Cardiac atrium fibroblast (primary cell): ENCODE measurements around the gene SUGP1. TPM values are rescaled to one million over a fixed set of nuclear protein-coding genes. Genes with fewer than 3 reads are reported as not detected.

Experiments
- total RNA-seq: library from RNA; depleted of rRNA; stranded (reverse); fragments of >200 nt; gene quantifications from 2 replicates; pipeline ENCODE4 v1.2.3, GENCODE V29; 2015

Gene SUGP1, protein sequence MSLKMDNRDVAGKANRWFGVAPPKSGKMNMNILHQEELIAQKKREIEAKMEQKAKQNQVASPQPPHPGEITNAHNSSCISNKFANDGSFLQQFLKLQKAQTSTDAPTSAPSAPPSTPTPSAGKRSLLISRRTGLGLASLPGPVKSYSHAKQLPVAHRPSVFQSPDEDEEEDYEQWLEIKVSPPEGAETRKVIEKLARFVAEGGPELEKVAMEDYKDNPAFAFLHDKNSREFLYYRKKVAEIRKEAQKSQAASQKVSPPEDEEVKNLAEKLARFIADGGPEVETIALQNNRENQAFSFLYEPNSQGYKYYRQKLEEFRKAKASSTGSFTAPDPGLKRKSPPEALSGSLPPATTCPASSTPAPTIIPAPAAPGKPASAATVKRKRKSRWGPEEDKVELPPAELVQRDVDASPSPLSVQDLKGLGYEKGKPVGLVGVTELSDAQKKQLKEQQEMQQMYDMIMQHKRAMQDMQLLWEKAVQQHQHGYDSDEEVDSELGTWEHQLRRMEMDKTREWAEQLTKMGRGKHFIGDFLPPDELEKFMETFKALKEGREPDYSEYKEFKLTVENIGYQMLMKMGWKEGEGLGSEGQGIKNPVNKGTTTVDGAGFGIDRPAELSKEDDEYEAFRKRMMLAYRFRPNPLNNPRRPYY
- total RNA-seq: 27.4 and 32.9 TPM in 2 replicates

DNA sequence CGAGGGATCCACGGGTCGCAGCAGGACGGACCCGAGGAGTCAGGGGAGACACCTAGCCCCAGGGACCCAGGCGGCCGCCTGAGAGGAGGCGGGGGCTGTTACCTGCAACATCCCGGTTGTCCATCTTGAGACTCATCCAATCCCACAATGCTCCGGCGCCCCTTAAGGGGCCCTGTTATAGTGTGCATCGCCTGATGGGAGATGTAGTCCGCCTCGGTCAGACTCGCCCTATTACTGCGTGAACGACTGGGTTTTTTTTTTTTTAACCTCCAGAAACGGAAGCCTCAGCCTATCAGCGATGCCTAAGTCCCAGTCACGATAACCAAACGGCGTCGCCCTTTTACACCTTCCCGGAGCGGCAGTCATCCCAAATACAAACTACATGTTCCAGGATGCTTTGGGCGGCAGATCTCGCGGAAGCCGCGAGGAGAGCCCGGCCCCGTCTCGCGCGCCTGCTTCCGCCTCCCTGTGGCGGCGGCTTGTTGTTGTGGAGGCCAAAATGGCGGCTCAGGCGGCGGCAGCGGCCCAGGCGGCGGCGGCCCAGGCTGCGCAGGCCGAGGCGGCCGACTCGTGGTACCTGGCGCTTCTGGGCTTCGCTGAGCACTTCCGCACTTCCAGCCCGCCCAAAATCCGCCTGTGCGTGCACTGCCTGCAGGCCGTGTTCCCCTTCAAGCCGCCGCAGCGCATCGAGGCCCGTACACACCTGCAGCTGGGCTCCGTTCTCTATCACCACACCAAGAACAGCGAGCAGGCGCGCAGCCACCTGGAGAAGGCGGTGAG lies at the start of gene SUGP1, which contains the start of gene MAU2:
TSS of gene SUGP1 (minus strand) at position 149 of the 780 bp plus-strand sequence. CDS start at position 136, 13 bp downstream.
TSS of gene MAU2 (plus strand) at position 469 of the 780 bp plus-strand sequence. CDS start at position 500, 31 bp downstream.

Other genes with a start within 250 kb of the SUGP1 start
- 28.5 and 34.2 TPM in 2 replicates for gene TMEM161A, start 182.0 kb downstream of the SUGP1 start, total RNA-seq
- not detected in 2 replicates for gene MEF2B, start 150.2 kb downstream of the SUGP1 start, total RNA-seq
- gene BORCS8, start 128.4 kb downstream of the SUGP1 start, total RNA-seq: 7.9 and 21.1 TPM in 2 replicates
- 49.9 and 70.4 TPM in 2 replicates for gene RFXANK, start 128.3 kb downstream of the SUGP1 start, total RNA-seq
- gene NR2C2AP, start 117.1 kb downstream of the SUGP1 start, total RNA-seq: 4.7 and 7.9 TPM in 2 replicates
- gene NCAN, start 108.6 kb downstream of the SUGP1 start, total RNA-seq: not detected in 2 replicates
- gene TM6SF2, start 47.2 kb downstream of the SUGP1 start, total RNA-seq: 0.49 and 0.72 TPM in 2 replicates
- 17.7 and 21.4 TPM in 2 replicates for gene MAU2, start 320 bp upstream of the SUGP1 start, total RNA-seq
- gene GATAD2A, start 85.2 kb upstream of the SUGP1 start, total RNA-seq: 43.1 and 51.7 TPM in 2 replicates
- gene TSSK6, start 195.0 kb upstream of the SUGP1 start, total RNA-seq: 1.6 TPM in 1 of 2 replicates, not detected in the other
- gene NDUFA13, start 195.7 kb upstream of the SUGP1 start, total RNA-seq: 30.1 and 82.9 TPM in 2 replicates
- gene YJEFN3, start 208.4 kb upstream of the SUGP1 start, total RNA-seq: under 0.01 and 0.18 TPM in 2 replicates
- 0.36 and 0.97 TPM in 2 replicates for gene CILP2, start 217.8 kb upstream of the SUGP1 start, total RNA-seq